Activated T-cell treated with anti-CD3 and anti-CD28 coated beads for 24 hours (primary cell): Measurements from ENCODE around the gene CBS.
"Not testable (repeated sequence)": the region's sequence is repeated elsewhere in the genome, so short reads cannot be mapped to it uniquely, and the experiment has no call there.

Experiments
- DNase-seq: peaks from one replicate; pipeline ENCODE4 v3.0.0-alpha.2; 2020; ENCODE audit warnings: low read depth

CBS gene

DNA sequence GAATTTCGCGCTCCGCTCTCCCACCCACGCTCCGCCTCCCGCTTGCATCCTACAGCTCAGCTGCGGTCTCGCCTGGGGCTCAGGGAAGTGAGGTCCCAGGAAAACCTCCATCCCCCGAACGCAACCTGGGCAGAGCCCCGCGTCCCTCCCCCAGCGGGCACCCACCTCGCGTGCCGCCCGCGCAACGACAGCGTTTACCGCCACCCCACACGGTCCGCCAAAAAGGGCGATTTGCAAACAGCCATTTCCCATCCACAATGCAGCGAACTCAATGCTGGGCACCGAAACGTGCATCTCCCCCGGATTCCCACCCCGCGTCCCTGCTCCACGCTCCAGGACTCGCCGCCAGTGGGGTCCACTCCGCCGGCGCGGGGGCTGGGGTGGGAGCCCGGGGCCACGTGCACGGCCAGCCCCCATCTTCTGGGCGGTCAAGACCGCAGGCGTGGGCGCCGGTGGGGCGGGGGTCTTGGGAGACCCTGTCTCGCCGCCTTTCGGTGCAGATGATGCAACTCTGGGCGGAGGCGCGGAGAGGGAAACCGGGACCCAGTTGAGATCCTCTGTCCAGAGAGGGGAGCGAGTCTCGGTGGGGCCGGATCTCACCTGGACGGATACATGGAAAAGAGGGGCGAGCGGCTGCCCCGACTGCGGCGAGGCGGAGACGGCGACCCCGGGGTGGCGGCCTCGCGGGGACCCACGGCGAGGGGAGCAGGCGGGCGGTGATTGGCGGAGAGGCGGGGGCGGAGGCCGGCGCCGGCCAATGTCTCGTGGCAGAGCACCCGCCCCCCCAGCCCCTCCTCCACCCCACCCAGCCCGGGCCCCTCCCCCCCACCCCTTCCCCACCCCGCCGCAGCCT is at the start of gene CBS:
Gene CBS (minus strand): TSS at position 666 of the 853 bp plus-strand sequence. CDS start 3,642 bp downstream, outside the sequence.
- not testable (repeated sequence) for DNase-seq

DNA sequence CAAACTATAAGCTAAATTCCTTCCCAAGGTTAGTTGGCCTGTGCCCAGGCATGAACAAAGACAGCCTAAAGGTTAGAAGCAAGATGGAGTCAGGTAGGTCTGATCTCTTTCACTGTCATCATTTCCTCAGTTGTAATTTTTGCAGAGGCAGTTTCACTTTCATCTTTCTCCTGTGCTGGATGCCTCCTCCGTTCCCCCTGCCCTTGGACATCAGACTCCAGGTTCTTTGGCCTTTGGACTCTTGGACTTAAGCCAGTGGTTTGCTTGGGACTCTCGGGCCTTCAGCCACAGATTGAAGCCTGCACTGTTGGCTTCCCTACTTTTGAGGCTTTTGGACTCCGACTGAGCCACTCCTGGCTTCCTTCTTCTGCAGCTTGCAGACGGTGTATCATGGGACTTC is 40.3 kb upstream of the CBS start:
- DNase-seq = not testable (repeated sequence)

DNA sequence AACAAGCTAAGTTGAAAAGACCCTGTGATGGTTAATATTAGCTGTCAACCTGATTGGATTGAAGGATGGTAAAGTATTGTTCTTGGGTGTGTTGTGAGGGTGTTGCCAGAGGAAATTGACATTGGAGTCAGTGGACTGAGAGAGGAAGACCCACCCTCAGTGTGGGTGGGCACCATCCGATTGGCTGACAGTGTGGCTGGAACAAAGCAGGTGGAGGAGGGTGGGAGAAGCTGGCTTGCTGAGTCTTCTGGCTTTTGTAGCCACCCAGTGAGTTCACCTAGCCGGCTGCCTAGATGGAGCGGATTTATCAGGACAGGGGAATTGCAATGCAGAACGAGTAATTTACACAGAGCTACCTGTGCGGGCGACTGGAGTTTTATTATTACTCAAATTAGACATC is 38.8 kb upstream of the CBS start:
- not testable (repeated sequence) for DNase-seq

DNA sequence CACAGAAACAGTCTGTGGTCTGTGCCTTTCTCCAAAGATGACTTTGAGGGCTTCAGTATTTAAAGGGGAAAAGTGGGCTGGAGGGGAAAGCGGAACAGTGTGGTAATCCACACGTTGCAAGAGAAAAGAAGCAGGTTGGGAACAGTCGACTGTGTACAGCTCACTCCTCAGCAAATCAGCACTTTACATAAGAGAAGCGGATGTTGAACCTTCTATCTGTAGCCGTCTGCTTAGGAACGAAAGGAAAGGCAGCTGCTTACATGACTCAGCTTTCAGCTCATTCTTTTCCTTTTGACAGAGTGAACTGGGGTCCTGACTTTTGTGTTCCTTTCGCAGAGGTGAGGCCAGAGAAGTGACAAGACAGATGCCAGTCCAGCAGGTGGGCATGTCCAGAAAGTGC is 33.4 kb upstream of the CBS start:
- DNase-seq = not testable (repeated sequence)

DNA sequence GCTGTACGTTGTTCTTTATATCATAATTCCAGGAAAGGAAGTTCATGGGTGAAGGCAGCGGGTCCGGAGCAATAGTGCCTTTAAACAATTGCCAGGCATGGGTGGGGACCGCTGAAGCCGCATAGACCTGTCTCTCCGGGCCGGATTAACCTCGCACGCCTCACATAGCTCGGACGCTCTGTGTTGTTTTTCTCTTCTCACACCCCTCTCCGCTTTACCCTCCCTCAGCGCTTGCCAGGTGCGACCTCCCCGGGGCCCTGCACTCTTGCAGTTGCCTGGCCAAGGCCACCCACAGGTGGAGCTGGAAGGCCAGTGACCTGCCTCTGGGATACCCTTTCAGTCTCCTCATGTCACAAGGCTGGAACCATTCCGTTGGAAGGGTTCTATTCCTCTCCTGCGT is 32.5 kb upstream of the CBS start:
- not testable (repeated sequence) for DNase-seq

DNA sequence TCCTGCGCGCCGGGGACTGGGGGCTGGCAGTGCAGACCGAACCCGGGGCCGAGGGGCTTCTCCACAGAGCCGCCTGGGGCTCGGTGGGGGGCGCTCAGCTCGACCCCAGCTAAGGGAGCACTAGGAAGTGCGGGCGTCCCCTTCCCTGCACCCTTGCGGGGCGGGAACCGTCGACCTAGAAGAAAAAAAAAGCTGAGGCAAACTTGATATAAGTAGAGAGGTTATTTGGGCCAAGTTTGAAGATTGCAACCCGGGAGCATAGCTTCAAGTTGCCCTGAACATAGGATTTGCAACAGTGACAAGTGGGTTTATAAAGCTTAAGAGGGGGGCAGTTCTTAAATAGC is 32.1 kb upstream of the CBS start:
- DNase-seq = not testable (repeated sequence)

DNA sequence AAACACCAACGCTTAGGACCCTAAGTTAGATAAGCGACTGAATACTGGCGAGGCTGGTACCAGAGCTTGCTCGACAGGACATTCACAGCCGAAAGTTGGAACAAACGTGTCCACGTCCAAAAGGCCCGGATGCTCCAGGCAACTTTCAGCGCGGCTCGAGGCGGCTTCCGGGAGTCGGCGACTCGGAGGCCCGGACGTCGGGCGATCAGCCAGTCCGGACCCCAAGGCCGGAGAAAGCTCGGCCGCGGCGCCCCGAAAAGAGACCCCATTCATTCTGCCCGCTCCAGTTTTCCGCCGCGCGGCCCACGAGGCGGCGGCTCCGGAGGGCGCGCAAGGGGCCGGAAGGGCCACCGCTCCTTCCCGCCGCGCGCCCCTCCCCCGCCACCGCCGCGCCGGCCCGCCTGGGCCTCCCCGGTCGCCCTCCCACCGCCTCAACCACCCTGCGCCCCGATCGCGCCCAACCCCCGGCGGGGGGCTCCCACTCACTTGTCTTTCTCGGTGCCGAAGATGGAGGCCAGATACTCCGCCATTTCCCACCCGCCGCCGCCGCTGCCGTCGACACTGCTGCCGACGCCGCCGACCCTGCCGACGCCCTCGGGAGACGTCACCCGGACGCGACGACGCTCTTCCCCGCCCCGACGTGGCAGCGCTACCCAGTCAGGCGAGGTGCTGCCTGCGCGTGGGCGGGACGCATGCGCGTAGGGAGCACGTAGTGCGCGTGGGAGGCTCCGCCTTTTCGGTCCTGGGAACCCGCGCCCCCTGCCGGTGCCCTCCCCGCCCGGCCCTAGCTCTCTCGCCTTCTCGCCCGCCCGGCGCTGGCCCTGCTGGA is 31.5 kb upstream of the CBS start, which contains the start of gene U2AF1:
Gene U2AF1 (minus strand): TSS at position 606 of the 829 bp plus-strand sequence. CDS start 76 bp downstream, at position 530.
- peak; percentile 64 for DNase-seq

DNA sequence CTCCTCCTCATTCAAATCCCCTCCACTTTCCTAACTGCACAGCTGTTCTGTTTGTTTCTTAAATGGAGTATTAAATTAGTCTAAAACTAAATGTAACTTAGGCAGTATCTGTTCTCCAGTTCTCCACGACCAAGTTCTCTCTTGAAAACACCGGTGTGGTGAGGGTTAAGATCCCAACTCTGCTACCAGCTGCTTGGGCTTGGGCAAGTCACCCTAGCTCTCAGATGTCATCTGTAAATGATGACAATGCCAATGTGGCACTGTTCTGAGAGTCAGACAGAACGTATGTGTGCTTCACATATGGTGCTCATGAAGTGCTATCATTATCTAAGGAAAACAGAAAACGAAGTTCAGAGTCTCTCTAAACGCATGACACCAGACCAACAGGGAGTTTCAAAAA is 29.0 kb upstream of the CBS start:
- not testable (repeated sequence) for DNase-seq

DNA sequence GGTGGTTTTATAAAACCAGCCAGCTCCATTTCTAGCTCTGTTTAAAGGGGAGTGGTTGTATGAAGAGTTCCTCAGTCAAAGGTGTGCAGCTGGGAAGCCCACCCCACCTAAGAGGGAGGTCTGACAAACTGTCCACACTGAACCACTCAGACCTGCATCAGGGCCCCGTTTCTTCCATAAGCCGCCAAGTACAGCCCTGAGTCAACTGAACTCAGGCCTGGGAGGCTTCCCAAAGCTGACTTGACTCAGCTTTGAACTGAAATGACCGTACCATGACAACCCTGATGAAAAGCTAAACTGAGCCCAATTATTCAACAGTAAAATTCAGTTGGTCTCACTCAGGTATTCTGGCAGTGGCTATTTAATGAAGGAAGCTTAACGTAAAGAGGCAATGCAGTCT is 26.6 kb upstream of the CBS start:
- not testable (repeated sequence) for DNase-seq

DNA sequence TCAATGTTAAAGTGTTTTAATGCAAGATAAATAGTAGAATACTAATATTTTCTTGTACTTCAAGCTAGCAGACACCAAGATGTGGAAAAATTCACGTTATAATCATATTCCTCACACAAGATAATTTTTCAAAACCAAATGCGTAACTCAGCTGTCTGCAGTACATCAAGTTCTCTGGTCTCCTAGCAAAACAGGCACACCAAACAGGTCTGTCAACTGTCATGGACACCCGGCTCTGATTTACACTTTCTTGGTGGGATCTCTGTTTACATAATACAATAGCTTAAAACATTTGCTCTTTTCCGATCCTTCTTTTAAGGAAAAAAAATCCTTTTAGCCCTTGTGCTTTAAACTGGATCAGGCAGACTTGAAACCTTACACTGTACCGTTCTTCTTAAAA is 26.0 kb upstream of the CBS start:
- not testable (repeated sequence) for DNase-seq

DNA sequence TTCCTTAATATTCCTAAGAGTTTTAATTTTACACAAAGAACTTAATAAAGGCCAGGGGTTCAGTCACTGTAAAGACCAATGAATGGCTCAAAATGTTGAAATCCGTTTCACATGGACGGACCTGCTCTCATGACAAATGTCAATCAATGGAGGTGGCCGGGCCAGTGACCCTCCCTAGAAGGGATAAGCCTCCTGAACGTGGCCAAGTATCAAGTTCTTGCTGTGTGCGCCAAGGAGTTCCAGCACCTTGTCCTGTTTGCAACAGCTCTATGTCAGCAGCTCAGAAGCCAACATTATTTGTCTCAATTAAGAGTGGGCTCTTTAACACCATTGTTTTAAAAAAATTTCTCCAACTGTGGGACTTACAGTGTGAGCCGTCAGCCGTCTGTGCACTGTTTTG is 25.4 kb upstream of the CBS start:
- DNase-seq = not testable (repeated sequence)

DNA sequence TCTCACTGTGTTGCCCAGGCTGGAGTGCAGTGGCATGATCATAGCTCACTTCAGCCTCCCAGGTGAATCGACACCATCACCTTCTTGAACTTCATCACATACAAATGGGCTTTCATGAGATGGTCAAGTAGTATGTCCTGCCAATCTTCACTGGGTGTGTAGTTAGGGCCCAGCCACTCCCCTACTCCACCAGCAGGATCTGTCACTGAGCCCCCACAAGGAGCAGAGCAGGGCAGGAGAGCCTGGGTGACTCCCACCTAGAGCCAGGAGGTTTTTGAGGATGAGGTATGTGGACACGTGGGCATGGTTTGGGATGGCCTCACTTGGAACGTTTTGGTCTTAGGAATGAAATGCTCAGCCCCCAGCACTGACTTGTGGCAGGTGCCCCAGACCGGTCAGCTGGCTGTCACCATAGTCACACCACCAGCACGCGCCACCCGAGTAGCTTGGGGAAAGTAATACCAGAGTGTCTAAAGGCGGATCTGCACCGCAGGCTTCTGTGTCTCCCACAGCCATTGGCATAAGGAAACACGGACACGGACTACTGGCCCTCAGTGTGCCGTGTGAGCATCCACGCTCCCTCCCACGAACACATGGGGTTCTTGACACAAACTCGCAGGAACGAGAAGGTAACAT is 16.5 kb upstream of the CBS start:
- not testable (repeated sequence) for DNase-seq

DNA sequence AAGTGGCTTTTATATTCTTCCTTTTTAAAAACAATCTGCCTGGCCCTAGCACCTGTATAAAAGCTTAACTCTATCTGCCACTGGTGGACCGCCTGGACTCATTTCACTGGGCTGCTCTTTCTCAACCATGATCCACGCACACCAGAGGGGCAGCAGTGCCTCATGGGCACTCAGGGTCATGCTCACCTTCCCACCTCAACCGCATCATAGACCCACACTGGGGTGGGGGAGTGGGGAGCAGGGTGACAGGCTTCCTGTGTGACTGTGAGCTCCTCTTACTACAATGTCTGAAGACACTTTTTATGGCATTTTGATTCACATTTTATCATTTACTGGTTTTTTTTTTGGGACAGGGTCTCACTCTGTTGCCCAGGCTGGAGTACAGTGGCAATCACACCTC is 15.3 kb upstream of the CBS start:
- DNase-seq = not testable (repeated sequence)

DNA sequence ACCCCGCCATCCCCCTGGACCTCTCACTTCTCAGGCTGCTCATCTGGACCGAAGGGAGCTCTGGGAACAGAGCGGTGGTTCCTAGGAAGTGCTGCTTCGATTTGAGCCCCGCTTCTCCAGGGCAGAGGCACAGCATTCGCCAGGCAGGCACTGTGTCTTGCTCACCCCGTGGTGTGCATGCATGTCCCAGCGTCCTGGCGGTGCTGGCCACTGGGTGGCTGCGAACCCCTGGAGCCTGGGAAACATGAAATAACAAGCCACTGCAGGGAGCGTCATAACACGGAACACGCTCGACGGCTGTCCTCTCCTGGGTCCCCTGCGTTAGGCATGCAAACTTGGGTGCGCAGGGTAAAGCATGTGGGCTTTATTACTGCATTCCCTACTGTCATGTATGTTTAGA is 13.8 kb upstream of the CBS start:
- not testable (repeated sequence) for DNase-seq

DNA sequence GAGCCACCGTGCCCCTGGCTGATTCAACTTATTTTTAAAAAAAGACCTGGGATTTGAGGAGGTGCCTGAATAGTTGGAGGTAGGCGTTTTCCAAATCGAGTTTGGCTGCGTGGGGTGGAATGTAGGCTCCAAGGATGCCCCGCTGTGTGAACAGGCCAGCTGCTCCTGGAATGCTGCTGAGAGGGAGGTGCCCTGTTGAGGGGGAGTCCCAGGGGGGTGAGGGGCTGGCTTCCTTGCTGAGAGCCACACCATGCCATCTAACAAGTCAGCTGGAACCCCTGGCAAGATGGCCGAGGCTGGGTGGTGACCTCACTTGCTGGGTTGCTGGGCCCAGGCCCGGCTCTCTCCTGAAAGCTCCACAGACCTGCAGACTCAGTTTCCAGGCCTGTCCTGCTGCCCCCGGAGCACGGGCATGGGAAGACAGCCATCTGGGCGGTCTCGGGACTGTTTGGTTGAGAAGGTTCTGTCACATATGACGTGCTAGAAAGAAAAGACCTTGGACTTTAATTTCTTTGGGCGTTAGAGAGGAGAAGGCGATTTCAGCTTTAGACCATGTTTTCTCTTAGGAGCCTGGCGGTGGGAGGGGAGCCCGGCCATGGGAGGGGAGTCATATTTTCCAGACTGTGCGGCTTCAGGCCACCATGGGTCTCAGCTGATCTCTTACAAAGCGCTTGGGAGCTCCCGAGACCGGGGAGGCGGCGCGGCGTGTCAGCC is 7.1 kb upstream of the CBS start:
- DNase-seq = not testable (repeated sequence)

DNA sequence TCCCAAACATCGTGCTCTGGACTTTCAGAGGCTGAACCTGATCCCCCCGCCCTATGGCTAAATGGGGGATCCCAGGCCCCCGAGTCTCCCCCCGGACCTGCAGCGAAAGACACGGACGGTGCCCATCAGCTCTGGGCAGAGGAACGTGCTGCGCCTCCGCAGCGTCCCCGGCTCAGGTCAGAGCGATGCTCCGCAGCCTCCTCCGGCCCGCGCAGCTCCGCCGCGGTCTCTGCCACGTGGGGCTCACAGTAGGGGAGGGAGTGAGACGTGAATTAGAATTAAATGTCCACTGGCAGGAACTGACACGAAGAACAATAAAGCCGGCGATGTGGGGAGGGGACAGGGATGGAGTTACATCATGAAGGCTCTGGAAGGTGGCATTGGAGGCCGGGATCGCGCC is 1.0 kb upstream of the CBS start:
- DNase-seq = not testable (repeated sequence)

DNA sequence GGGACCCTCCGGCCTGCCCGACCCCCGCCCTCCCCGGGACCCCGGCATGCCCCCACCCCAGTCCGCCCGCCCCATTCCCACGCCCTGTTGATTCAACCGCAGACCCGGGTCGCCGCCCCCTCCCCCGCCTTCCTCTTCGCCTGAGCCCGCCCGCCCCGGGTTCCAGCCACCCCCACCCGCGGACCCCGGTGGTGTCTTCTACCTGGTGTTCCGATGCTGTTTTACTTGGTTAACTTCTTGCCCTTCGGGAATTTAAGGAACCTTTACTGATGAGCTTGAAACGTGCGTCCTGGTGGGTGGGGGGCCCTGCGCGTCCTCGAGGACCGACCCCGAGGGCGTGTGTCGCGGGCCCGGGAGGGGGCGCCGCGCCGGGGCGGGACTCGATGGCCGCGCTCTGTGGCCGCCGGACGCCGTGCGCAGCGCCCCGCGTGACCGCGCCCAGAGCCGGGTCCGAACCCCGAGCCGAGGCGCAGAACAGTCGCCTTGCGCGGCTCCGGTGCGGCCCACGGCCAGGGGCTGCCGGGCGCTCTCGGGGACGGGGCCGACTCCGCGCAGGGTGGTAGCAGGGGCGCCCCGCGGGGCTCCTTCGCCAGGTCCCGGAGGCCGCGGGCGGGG is 495 bp upstream of the CBS start:
- not testable (repeated sequence) for DNase-seq

DNA sequence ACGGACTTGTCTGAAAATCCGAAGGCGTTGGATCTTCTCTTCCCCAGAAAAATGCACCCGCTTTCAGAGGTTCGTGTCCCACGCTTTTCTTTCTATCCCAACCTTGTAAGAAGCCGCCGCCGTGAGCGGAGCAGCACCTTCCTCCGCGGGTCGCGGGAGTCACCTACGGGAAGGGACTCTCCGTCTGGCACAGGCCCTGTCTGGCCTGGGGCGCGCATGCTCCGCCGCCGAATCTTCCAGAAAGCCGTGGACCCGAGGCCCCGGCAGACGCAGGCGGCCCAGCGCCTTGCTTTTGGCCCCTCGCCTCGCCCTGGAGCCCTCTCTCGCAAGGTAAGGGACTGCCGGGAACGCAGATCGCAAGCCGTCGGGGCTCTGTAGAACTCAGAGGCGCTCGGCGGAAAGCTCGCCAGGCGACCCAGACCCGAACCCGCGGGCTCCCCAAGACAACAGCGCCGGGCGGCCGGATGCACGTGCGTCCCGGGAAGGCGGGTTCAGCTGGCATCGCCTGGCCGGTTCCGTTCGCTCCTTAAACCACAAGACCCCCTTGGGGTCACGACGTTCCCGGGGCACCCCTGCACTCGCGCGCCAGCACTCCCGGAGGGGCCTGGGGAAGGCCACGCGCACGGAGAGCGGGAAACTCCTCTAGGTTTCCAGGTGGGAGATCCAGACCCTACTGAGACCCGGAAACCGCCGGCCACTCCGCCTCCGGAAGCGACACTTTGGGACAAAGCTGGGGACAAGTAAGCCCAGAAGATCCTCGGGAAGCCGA is 1.1 kb downstream of the CBS start:
- not testable (repeated sequence) for DNase-seq

DNA sequence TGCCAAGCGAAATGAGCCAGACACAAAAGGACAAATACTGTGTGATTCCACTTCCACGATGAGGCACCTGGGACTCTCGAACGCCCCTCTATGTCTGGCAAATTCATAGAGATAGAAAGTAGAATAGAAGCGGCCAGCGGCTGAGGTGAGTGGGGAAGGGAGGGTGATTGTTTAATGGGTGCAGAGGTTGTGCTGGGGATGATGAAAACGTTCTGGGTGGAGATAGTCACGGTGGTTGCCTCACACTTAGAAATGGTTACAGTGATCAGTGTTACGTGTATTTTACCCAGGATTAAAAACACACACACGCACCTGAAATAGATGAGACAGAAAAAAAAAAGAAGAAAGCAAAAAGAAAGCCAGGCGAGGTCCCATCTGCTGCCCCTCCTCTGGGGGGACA is 2.9 kb downstream of the CBS start:
- not testable (repeated sequence) for DNase-seq

DNA sequence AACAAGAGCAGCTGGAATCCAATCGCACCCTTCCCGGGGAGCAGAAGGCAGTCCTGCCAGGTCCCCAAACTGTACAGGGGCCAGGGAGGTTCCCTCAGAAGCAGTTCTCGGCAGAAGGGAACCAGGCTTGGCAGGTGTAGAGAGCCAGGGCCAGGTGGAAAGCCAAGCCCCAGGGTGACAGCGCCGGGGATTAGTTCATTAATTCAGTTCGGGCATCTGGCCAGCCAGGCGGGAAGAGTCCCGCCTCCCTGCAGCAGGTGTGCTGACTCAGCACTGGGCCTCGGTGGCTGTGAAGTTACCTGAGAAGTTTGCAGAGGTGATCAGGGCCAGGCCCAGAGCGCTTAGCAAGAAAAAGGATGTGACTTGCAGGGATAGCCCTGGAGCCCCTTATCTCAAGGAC is 6.0 kb downstream of the CBS start:
- DNase-seq = not testable (repeated sequence)
